Smooth muscle cell (in vitro differentiated cells): ENCODE data around the gene MAP4K2. TPM values are rescaled to one million over a fixed set of nuclear protein-coding genes. Genes with fewer than 3 reads are reported as not detected.

Experiments
- DNase-seq: peaks from one replicate; lab custom pipeline; 2025; ENCODE audit not compliant: unreplicated experiment; lab: John Stamatoyannopoulos, UW
- H2AFZ ChIP-seq: fragments of 200-600 bp; sonication (generic); 2 replicates; pipeline ENCODE4 v1.6.0; 2016; ENCODE audit warnings: antibody characterized with exemption, low read depth, mild to moderate bottlenecking
- H3F3A ChIP-seq: fragments of 200-600 bp; sonication (generic); 2 replicates; pipeline ENCODE4 v1.6.0; 2017; ENCODE audit warnings: antibody characterized with exemption, low read depth
- H3K27ac ChIP-seq: fragments of 200-600 bp; sonication (generic); 2 replicates; pipeline ENCODE4 v1.5.1; 2016; ENCODE audit warnings: low read depth, mild to moderate bottlenecking
- H3K27me3 ChIP-seq: fragments of 200-600 bp; sonication (generic); 2 replicates; pipeline ENCODE4 v1.6.1; 2016; ENCODE audit warnings: low read depth, mild to moderate bottlenecking
- H3K36me3 ChIP-seq: fragments of 200-600 bp; sonication (generic); 2 replicates; pipeline ENCODE4 v1.5.1; 2016; ENCODE audit warnings: low read depth
- H3K4me1 ChIP-seq: fragments of 200-600 bp; sonication (generic); 2 replicates; pipeline ENCODE4 v1.5.1; 2016; ENCODE audit warnings: low read depth
- H3K4me2 ChIP-seq: fragments of 200-600 bp; sonication (generic); 2 replicates; pipeline ENCODE4 v1.6.0; 2016; ENCODE audit warnings: mild to moderate bottlenecking
- H3K4me3 ChIP-seq: fragments of 200-600 bp; sonication (generic); 2 replicates; pipeline ENCODE4 v1.5.1; 2016; ENCODE audit warnings: mild to moderate bottlenecking
- H3K79me2 ChIP-seq: fragments of 200-600 bp; sonication (generic); 2 replicates; pipeline ENCODE4 v1.6.0; 2016; ENCODE audit warnings: low read depth, mild to moderate bottlenecking
- H3K9ac ChIP-seq: fragments of 200-600 bp; sonication (generic); 2 replicates; pipeline ENCODE4 v1.6.0; 2016; ENCODE audit warnings: low read depth
- H3K9me3 ChIP-seq: fragments of 200-600 bp; sonication (generic); replicated peaks from 2 replicates; pipeline ENCODE4 v1.5.1; 2016; ENCODE audit warnings: low read depth
- H4K20me1 ChIP-seq: fragments of 200-600 bp; sonication (generic); 2 replicates; pipeline ENCODE4 v1.6.0; 2016; ENCODE audit warnings: low read depth
- WGBS: methylation state at CpG from one replicate; pipeline ENCODE4 v1.1.7; 2016; ENCODE audit warnings: low lambda C conversion rate; 5-methylcytosine and 5-hydroxymethylcytosine counted together
- polyA plus RNA-seq: library from polyadenylated mRNA; unstranded; fragments of >200 nt; fragmentation: Nextera tagmentation; extraction: Ambion mirVana; gene quantifications from 2 replicates; pipeline ENCODE4 v1.2.1, GENCODE V29; 2016
- total RNA-seq: library from RNA; depleted of rRNA; stranded (reverse); fragments of >200 nt; gene quantifications from 2 replicates; pipeline ENCODE4 v1.2.3, GENCODE V29; 2014
- TF ChIP-seq, protein P1 (sequence below): fragments of 200-600 bp; sonication (generic); IDR thresholded peaks from 2 replicates; pipeline ENCODE4 v1.5.1; 2017; ENCODE audit warnings: borderline replicate concordance, mild to moderate bottlenecking, antibody characterized with exemption; ENCODE audit not compliant: insufficient read depth, poor library complexity, severe bottlenecking

Gene MAP4K2
- total and polyA plus RNA-seq, 2 experiments from 2014 or later, result 23.6 to 28.9 TPM

DNA sequence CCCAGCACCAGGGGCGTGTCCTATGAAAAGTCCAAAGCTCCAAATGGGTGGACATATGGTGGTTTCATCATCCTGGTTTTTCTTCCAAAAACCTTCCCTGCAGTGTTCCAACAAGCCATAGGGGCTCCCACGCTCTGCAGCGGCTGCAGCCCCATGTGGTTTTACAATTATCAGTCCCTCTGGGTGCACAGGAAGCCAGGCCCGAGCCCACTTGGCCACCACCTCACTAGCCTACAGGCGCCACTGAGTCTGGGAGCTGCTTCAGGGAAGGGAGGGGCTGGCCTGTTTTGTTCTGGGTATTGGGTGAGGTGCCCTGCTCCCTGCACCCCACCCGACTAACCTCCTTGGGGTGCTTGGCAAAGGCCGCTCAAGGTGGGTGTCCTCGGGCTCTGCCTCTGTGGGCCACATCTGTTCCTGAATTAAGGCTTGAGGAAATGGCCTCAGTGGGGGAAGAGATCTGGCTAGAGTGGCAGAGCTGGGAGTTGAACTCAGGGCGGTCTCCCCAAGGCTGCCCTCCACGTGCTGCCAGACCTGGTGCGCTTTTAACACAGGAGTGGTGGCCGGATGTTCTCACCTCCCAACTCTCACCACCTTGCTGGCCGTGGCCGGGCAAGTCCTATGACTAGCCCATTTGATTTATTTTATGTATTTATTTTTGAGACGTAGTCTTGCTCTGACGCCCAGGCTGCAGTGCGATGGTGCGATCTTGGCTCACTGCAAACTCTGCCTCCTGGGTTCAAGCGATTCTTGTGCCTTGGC lies 46.8 kb upstream of the MAP4K2 start:
- no peak for DNase-seq

DNA sequence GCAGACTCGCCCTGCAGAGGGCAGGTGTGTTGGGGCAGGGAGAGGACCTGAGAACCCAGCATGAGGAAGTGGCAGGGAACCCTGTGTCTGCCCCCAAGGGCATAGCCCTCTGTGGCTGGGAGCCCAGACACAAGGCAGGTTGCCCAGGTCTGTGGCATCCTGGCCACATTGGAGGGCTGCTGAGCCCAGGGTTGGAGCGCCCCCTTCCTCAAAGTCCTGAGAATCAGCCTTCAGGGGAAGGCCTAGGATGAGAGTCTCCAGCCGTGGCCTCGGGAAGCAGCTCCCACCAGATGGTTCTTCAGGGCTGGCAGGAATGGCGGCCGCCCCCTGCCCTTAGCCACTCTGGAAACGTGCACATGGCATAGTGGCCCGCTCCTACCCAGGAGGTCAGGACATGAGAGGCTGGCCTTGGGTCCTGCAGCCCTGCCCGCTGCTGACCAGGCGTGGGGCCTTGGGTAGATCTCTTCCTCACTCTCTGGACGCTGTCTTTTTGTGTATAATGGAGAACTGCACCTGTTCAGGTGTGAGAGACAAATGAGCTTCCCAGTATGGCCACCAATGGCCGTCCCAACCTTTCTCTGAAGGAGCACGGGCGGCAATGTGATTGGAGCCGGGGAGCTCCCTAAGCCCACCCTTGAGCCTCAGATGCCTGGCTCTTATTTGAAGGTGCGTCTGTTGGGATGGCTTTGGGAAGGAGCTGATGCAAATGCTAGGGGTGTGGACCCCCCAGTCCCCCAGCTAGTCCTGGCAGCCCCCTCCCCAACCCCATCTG lies 46.0 kb upstream of the MAP4K2 start:
- no peak overlapping the region for H3K27ac ChIP-seq
- TF ChIP-seq, protein P1, sequence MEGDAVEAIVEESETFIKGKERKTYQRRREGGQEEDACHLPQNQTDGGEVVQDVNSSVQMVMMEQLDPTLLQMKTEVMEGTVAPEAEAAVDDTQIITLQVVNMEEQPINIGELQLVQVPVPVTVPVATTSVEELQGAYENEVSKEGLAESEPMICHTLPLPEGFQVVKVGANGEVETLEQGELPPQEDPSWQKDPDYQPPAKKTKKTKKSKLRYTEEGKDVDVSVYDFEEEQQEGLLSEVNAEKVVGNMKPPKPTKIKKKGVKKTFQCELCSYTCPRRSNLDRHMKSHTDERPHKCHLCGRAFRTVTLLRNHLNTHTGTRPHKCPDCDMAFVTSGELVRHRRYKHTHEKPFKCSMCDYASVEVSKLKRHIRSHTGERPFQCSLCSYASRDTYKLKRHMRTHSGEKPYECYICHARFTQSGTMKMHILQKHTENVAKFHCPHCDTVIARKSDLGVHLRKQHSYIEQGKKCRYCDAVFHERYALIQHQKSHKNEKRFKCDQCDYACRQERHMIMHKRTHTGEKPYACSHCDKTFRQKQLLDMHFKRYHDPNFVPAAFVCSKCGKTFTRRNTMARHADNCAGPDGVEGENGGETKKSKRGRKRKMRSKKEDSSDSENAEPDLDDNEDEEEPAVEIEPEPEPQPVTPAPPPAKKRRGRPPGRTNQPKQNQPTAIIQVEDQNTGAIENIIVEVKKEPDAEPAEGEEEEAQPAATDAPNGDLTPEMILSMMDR, result no peak
- H3K79me2 ChIP-seq, result no peaks in the 10 kb centered on the region
- DNase-seq, result no peak
- H3K27me3 ChIP-seq, result no peaks in the 10 kb centered on the region
- 87% methylated on average over 15 of the region's 16 CpGs for WGBS
- no peak overlapping the region for H3K4me2 ChIP-seq
- H2AFZ ChIP-seq, result no peak overlapping the region
- peaks cover 14% of the 10 kb centered on the region for H3F3A ChIP-seq
- no peaks in the 10 kb centered on the region for H3K9me3 ChIP-seq
- H3K9ac ChIP-seq, result no peak overlapping the region
- H4K20me1 ChIP-seq, result peaks cover 5% of the 10 kb centered on the region
- H3K4me3 ChIP-seq, result no peak overlapping the region
- no peaks in the 10 kb centered on the region for H3K4me1 ChIP-seq
- no peaks in the 10 kb centered on the region for H3K36me3 ChIP-seq

More for the DNA sequence above, 46.8 kb upstream of the MAP4K2 start:
- no peaks in the 10 kb centered on the region for H3K9me3 ChIP-seq
- no peaks in the 10 kb centered on the region for H3K36me3 ChIP-seq
- H3K27me3 ChIP-seq, result no peaks in the 10 kb centered on the region
- H3K4me1 ChIP-seq, result no peaks in the 10 kb centered on the region
- H3K9ac ChIP-seq, result no peak overlapping the region
- TF ChIP-seq, protein P1, result no peak
- H3K4me2 ChIP-seq, result no peak overlapping the region
- H3F3A ChIP-seq, result peaks cover 19% of the 10 kb centered on the region
- peaks cover 8% of the 10 kb centered on the region for H4K20me1 ChIP-seq
- H3K4me3 ChIP-seq, result no peak overlapping the region
- no peaks in the 10 kb centered on the region for H3K79me2 ChIP-seq
- H2AFZ ChIP-seq, result no peak overlapping the region
- H3K27ac ChIP-seq, result peak overlapping the region; percentile 24
- 94% methylated on average over 19 of the region's 19 CpGs for WGBS

DNA sequence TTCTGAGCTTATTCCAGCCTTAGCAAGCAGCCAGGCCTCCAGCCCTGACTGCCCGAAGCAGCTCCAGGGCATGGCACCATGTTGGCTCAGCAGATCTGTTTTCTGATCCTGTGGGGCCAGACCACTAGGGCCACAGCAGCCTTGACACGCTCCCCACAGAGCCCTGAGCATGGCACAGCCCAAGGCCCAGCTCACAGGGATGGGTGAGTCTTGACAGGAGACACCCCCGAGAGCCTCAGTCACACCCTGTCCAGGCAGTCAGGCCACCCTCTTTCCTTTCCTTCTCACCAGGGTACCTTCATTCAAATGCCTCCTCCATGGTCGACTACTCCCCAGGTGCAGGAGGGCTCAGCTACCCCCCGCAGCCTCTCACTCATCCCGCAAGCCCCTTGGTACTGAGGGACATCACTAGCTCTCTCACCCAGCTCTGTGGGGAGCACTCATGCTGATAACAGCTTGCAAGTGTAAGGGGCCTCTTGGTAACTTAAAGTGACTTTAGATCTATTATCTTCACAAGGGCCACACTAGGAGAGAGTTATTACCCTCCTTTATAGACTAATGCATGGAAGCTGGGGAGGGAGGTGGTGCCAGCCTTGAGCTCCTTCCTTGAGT lies 45.3 kb upstream of the MAP4K2 start:
- no peaks in the 10 kb centered on the region for H3K9me3 ChIP-seq
- no peaks in the 10 kb centered on the region for H3K79me2 ChIP-seq
- peaks cover 1% of the 10 kb centered on the region for H3K4me1 ChIP-seq
- H3K4me2 ChIP-seq, result no peak overlapping the region
- H4K20me1 ChIP-seq, result peaks cover 1% of the 10 kb centered on the region
- H3K27ac ChIP-seq, result no peak overlapping the region
- TF ChIP-seq, protein P1, result no peak
- H2AFZ ChIP-seq, result no peak overlapping the region
- no peaks in the 10 kb centered on the region for H3K27me3 ChIP-seq
- no peak overlapping the region for H3K9ac ChIP-seq
- no peaks in the 10 kb centered on the region for H3K36me3 ChIP-seq
- no peak for DNase-seq
- H3F3A ChIP-seq, result peaks cover 14% of the 10 kb centered on the region
- no peak overlapping the region for H3K4me3 ChIP-seq
- WGBS, result 94% methylated on average over 6 of the region's 6 CpGs
